Measurements from ENCODE around the gene SND1.

SND1 gene

GRCh38 chr7:127771707-127772106 is 119.7 kb downstream of the SND1 start:
- no peak for DNase-seq

GRCh38 chr7:127776776-127777386 is 124.9 kb downstream of the SND1 start:
- peak; percentile 12 for DNase-seq

- no peak for DNase-seq
These were observed 128.5 kb downstream of the SND1 start for GRCh38 chr7:127780489-127780888.

- no peak for DNase-seq
These were observed 129.1 kb downstream of the SND1 start for GRCh38 chr7:127781081-127781480.

- DNase-seq = no peak
These were observed 130.1 kb downstream of the SND1 start for GRCh38 chr7:127782075-127782474.

GRCh38 chr7:127782654-127783559 is 130.9 kb downstream of the SND1 start:
- no peak for DNase-seq

GRCh38 chr7:127786184-127786583 is 134.2 kb downstream of the SND1 start:
- no peak for DNase-seq

- no peak for DNase-seq
These were observed 137.0 kb downstream of the SND1 start for GRCh38 chr7:127789031-127789430.

GRCh38 chr7:127791446-127792189 is 139.6 kb downstream of the SND1 start:
- DNase-seq = no peak

GRCh38 chr7:127792528-127793342 is 140.7 kb downstream of the SND1 start:
- no peak for DNase-seq

- DNase-seq = no peak
These were observed 141.6 kb downstream of the SND1 start for GRCh38 chr7:127793582-127793981.

- DNase-seq = no peak
These were observed 142.1 kb downstream of the SND1 start for GRCh38 chr7:127794136-127794535.

GRCh38 chr7:127794551-127794950 is 142.6 kb downstream of the SND1 start:
- no peak for DNase-seq

- DNase-seq = no peak
These were observed 146.0 kb downstream of the SND1 start for GRCh38 chr7:127798023-127798422.

- no peak for DNase-seq
These were observed 146.9 kb downstream of the SND1 start for GRCh38 chr7:127798769-127799372.

GRCh38 chr7:127799535-127800305 is 147.7 kb downstream of the SND1 start:
- no peak for DNase-seq

- DNase-seq = no peak
These were observed 150.9 kb downstream of the SND1 start for GRCh38 chr7:127802845-127803244.

- DNase-seq = no peak
These were observed 151.6 kb downstream of the SND1 start for GRCh38 chr7:127803626-127804025.

- no peak for DNase-seq
These were observed 155.3 kb downstream of the SND1 start for GRCh38 chr7:127807340-127807739.

- no peak for DNase-seq
These were observed 155.8 kb downstream of the SND1 start for GRCh38 chr7:127807829-127808228.

GRCh38 chr7:127809261-127809702 is 157.3 kb downstream of the SND1 start:
- DNase-seq = peak; percentile 36

All from T1000 (cell line).